Ovary (tissue), 3 donors: ENCODE results near the gene MTCH1.

ENCODE experiments used
- POLR2A ChIP-seq: fragments of 450-650 bp; IDR thresholded peaks from one replicate; pipeline ENCODE4 v1.6.1; 2017; ENCODE audit warnings: antibody characterized with exemption, mild to moderate bottlenecking, moderate library complexity
- TF ChIP-seq, protein P1 (sequence below), 3 donors: fragments of 450-650 bp in 2 of 3; fragments of 200-600 bp in 1 of 3; IDR thresholded peaks; one replicate each; pipeline versions ENCODE4 v1.5.1 to v1.8.0; 2016 to 2022; ENCODE audit warnings: antibody characterized with exemption in 3 of 3, mild to moderate bottlenecking in 1 of 3
- donor health status: DM: no; HTN: no; CAD: no.

- TF ChIP-seq, protein P1, sequence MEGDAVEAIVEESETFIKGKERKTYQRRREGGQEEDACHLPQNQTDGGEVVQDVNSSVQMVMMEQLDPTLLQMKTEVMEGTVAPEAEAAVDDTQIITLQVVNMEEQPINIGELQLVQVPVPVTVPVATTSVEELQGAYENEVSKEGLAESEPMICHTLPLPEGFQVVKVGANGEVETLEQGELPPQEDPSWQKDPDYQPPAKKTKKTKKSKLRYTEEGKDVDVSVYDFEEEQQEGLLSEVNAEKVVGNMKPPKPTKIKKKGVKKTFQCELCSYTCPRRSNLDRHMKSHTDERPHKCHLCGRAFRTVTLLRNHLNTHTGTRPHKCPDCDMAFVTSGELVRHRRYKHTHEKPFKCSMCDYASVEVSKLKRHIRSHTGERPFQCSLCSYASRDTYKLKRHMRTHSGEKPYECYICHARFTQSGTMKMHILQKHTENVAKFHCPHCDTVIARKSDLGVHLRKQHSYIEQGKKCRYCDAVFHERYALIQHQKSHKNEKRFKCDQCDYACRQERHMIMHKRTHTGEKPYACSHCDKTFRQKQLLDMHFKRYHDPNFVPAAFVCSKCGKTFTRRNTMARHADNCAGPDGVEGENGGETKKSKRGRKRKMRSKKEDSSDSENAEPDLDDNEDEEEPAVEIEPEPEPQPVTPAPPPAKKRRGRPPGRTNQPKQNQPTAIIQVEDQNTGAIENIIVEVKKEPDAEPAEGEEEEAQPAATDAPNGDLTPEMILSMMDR (IDR thresholded peaks at IDR 0.05) = no peak
- no peak for TF ChIP-seq POLR2A
Measured at GRCh38 chr6:36970892-36971842, 14.8 kb downstream of the MTCH1 start.
